GM12892 (cell line): Measurements from ENCODE around the gene LIN9.
"Not testable (repeated sequence)": the region's sequence is repeated elsewhere in the genome, so short reads cannot be mapped to it uniquely, and the experiment has no call there.

ENCODE experiments used
- DNase-seq: peaks from one replicate; pipeline ENCODE4 v3.0.0; 2011; ENCODE audit not compliant: insufficient read length
- FAIRE-seq: peaks from 2 replicates; lab custom pipeline; 2011; peaks lifted over from hg19 to GRCh38; lab: Jason Lieb, UNC
- POLR2A ChIP-seq: IDR thresholded peaks from 2 replicates; pipeline ENCODE4 v1.6.1; 2011; ENCODE audit warnings: low read depth, low read length, control low read depth
- POLR2AphosphoS5 ChIP-seq: IDR thresholded peaks from 2 replicates; pipeline ENCODE4 v1.6.1; 2011; ENCODE audit warnings: low read depth, low read length, control low read depth
- TAF1 ChIP-seq: IDR thresholded peaks from 2 replicates; pipeline ENCODE4 v1.6.1; 2011; ENCODE audit warnings: low read depth, mild to moderate bottlenecking, control low read depth, low read length, borderline replicate concordance

The LIN9 gene

GRCh38 chr1:226216056-226216455 is 92.9 kb downstream of the LIN9 start:
- no peak for FAIRE-seq
- TF ChIP-seq POLR2A (no peak), TAF1 (no peak), POLR2AphosphoS5 (no peak)
- DNase-seq, result no peak

DNA sequence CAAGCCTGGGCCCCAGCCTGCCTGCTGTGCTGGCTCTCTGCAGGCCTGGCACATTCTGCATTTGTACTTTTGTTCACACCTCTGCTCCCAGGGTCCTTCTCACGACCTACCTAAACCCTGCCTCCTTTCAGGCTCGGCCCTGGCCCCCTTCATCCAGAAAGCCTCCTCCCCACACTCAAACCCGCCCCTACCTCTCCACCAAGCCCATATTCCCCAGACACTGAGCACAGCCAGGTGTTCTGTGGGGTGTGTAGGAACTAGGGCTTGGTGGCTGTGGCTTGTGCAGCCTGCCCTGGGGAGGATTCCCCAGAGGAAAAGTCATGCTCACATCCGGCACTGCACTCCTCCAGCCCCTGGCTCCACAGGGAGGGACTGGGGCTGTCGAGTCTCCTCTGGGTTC is 93.7 kb downstream of the LIN9 start:
- no peak for TF ChIP-seq POLR2A
- TF ChIP-seq TAF1, result no peak
- TF ChIP-seq POLR2AphosphoS5, result no peak
- DNase-seq (no peak), FAIRE-seq (no peak)

GRCh38 chr1:226212545-226212944 is 96.4 kb downstream of the LIN9 start:
- TF ChIP-seq TAF1 (no peak), POLR2A (no peak), POLR2AphosphoS5 (no peak)
- FAIRE-seq (no peak), DNase-seq (no peak)

DNA sequence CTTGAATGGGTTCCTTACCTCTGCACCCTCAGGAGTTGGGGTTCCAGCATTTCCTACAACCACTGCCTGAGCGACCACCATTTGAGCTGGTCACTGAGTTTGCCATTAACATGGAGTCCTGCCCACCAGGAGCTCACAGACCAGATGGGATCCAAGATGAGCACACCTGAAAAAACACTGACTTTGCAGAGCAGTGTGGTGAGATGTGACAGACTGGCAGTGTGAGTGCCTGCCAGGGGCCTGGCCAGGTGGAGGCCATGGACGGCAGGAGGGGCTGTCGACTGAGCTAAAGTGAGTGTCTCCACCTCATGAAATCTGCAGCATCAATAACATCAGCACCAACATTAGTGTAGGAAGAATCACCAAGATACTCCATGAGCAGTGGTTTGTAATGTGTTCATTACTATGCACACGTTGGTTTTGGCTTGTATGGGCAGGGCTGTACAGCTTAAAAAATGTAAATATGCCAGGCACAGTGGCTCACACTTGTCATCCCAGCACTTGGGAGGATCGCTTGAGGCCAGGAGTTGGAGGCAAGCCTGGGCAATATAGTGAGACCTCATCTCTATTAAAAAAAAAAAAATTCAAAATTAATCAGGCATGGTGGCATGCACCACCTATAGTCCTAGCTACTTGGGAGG is 97.7 kb downstream of the LIN9 start:
- TF ChIP-seq POLR2A (no peak), POLR2AphosphoS5 (no peak), TAF1 (no peak)
- DNase-seq (no peak), FAIRE-seq (no peak)

GRCh38 chr1:226210571-226211176 is 98.3 kb downstream of the LIN9 start:
- FAIRE-seq, result no peak
- TF ChIP-seq POLR2A, result no peak
- no peak for TF ChIP-seq TAF1
- no peak for TF ChIP-seq POLR2AphosphoS5
- DNase-seq, result no peak

GRCh38 chr1:226209307-226210059 is 99.5 kb downstream of the LIN9 start:
- no peak for FAIRE-seq
- no peak for TF ChIP-seq TAF1
- no peak for TF ChIP-seq POLR2AphosphoS5
- TF ChIP-seq POLR2A, result no peak
- DNase-seq, result no peak

DNA sequence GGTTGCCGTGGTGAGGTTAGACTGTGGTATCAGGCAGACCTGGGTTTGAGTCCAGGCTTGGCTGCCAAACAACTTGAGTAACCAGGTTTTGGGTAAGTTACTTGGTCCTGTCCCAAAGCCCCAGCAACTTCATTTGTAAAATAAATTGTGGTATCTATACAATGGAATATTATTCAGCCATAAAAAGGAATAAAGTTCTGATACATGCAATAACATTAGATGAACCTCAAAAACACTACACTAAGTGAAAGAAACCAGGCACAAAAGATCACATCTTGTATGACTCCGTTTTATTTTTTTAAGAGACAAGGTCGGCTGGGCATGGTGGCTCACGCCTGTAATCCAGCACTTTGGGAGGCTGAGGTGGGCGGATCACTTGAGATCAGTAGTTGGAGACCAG is 101.9 kb downstream of the LIN9 start:
- FAIRE-seq (no peak), DNase-seq (no peak)
- no peak for TF ChIP-seq POLR2A
- TF ChIP-seq TAF1, result no peak
- no peak for TF ChIP-seq POLR2AphosphoS5

- DNase-seq (no peak), FAIRE-seq (no peak)
- TF ChIP-seq POLR2AphosphoS5, result no peak
- TF ChIP-seq TAF1, result no peak
- no peak for TF ChIP-seq POLR2A
These were observed 104.8 kb downstream of the LIN9 start for GRCh38 chr1:226204198-226204597.

DNA sequence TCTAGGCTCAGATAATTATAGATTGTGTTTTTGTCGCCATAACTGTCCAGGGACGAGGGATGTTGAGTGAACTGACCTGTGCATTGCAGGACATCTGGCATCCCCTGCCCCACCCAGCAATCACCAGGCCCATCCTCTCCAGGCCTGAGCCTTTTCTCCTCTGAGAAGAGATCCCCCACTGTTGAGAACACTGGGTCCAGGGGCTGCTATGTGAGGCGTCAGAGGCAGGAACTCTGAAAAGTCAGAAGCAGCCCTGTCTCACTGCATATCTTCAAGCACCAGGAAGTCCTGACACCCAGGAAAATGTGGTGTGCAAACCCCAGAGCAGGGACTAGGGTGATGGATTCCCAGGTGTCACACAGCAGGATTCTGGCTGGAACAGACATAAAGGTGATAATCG is 105.3 kb downstream of the LIN9 start:
- DNase-seq, result no peak
- TF ChIP-seq POLR2AphosphoS5 (no peak), TAF1 (no peak), POLR2A (no peak)
- FAIRE-seq, result no peak

- no peak for DNase-seq
- FAIRE-seq, result no peak
- TF ChIP-seq POLR2A, result no peak
- no peak for TF ChIP-seq TAF1
- TF ChIP-seq POLR2AphosphoS5, result no peak
These were observed 105.7 kb downstream of the LIN9 start for GRCh38 chr1:226203240-226203639.

DNA sequence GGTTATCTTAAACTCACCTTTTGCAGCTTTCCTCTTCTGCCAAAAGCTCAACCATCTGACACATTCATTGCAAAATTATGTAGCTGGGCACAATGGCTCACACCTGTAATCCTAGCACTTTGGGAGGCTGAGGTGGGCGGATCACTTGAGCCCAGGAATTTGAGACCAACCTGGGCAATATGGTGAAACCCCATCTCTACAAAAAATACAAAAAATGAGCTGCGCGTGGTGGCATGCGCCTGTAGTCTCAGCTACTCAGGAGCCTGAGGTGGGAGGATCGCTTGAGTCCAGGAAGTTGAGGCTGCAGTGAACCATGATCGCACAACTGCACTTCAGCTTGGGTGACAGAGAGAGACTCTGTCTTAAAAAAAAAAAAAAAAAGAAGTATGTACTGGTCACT is 106.3 kb downstream of the LIN9 start:
- not testable (repeated sequence) for DNase-seq, FAIRE-seq

GRCh38 chr1:226202246-226202645 is 106.7 kb downstream of the LIN9 start:
- TF ChIP-seq TAF1, result no peak
- no peak for FAIRE-seq
- DNase-seq, result no peak
